Dendritic cell treated with granulocyte-macrophage colony-stimulating factor and Interleukin-4, amounts not matched to agents 40 ng/mL and 50 ng/mL, for 4 days (primary cell): ENCODE measurements around the gene B9D1.

Experiments used
- H3K27ac Mint-ChIP-seq: one replicate; pipeline ENCODE4 v1.8.0; 2022; ENCODE audit warnings: mild to moderate bottlenecking, mixed read lengths
- H3K27me3 Mint-ChIP-seq: one replicate; pipeline ENCODE4 v1.8.0; 2022; ENCODE audit warnings: mild to moderate bottlenecking, mixed read lengths
- H3K36me3 Mint-ChIP-seq: one replicate; pipeline ENCODE4 v1.8.0; 2022; ENCODE audit warnings: low read depth, mixed read lengths
- H3K4me1 Mint-ChIP-seq: one replicate; pipeline ENCODE4 v1.8.0; 2022; ENCODE audit warnings: low read depth, mixed read lengths
- H3K4me3 Mint-ChIP-seq: one replicate; pipeline ENCODE4 v1.8.0; 2022; ENCODE audit warnings: mild to moderate bottlenecking, moderate library complexity, mixed read lengths
- H3K9me3 Mint-ChIP-seq: one replicate; pipeline ENCODE4 v1.8.0; 2022; ENCODE audit warnings: mixed read lengths
- intact Hi-C: fragments of 100-400 bp; cut with micrococcal nuclease; formaldehyde crosslinking; loops from one replicate; pipeline ENCODE4 v1.15.0; 2022

The B9D1 gene

GRCh38 chr17:19312406-19312805 lies 50.1 kb downstream of the B9D1 start:
- no peak overlapping the region for H3K4me3 Mint-ChIP-seq
- intact Hi-C loops = no loop called here
- H3K27me3 Mint-ChIP-seq = peaks cover 91% of the 10 kb centered on the region

GRCh38 chr17:19311421-19312215 lies 50.9 kb downstream of the B9D1 start:
- Mint-ChIP-seq H3K9me3 (no peaks in the 10 kb centered on the region), H3K27ac (peak overlapping the region; percentile 30), H3K36me3 (peaks cover 50% of the 10 kb centered on the region), H3K27me3 (peaks cover 91% of the 10 kb centered on the region), H3K4me1 (peaks cover 50% of the 10 kb centered on the region), H3K4me3 (no peak overlapping the region)
- intact Hi-C loops = no loop called here

More at GRCh38 chr17:19312406-19312805, 50.1 kb downstream of the B9D1 start:
- Mint-ChIP-seq H3K36me3 (peaks cover 52% of the 10 kb centered on the region), H3K27ac (peak overlapping the region; percentile 30), H3K9me3 (no peaks in the 10 kb centered on the region), H3K4me1 (peaks cover 50% of the 10 kb centered on the region)

- H3K4me3 Mint-ChIP-seq = no peak overlapping the region
- peaks cover 56% of the 10 kb centered on the region for H3K4me1 Mint-ChIP-seq
- H3K9me3 Mint-ChIP-seq = no peaks in the 10 kb centered on the region
- intact Hi-C loops = no loop called here
- no peak overlapping the region for H3K27ac Mint-ChIP-seq
- peaks cover 50% of the 10 kb centered on the region for H3K36me3 Mint-ChIP-seq
- H3K27me3 Mint-ChIP-seq = peaks cover 88% of the 10 kb centered on the region
These were observed 51.5 kb downstream of the B9D1 start for GRCh38 chr17:19311016-19311415.

GRCh38 chr17:19310151-19310550 lies 52.4 kb downstream of the B9D1 start:
- Mint-ChIP-seq H3K27ac (no peak overlapping the region), H3K4me1 (peaks cover 65% of the 10 kb centered on the region), H3K27me3 (peaks cover 85% of the 10 kb centered on the region), H3K36me3 (peaks cover 41% of the 10 kb centered on the region), H3K4me3 (no peak overlapping the region), H3K9me3 (no peaks in the 10 kb centered on the region)
- intact Hi-C loops = no loop called here

- peaks cover 37% of the 10 kb centered on the region for H3K36me3 Mint-ChIP-seq
- peaks cover 70% of the 10 kb centered on the region for H3K4me1 Mint-ChIP-seq
- intact Hi-C loops = no loop called here
- H3K27ac Mint-ChIP-seq = no peak overlapping the region
- peaks cover 83% of the 10 kb centered on the region for H3K27me3 Mint-ChIP-seq
- no peak overlapping the region for H3K4me3 Mint-ChIP-seq
- H3K9me3 Mint-ChIP-seq = no peaks in the 10 kb centered on the region
These were observed 52.8 kb downstream of the B9D1 start for GRCh38 chr17:19309701-19310100.

GRCh38 chr17:19308398-19308797 lies 54.1 kb downstream of the B9D1 start:
- peaks cover 71% of the 10 kb centered on the region for H3K27me3 Mint-ChIP-seq
- H3K27ac Mint-ChIP-seq = no peak overlapping the region
- H3K4me1 Mint-ChIP-seq = peaks cover 76% of the 10 kb centered on the region
- peaks cover 27% of the 10 kb centered on the region for H3K36me3 Mint-ChIP-seq
- no peak overlapping the region for H3K4me3 Mint-ChIP-seq
- intact Hi-C loops = no loop called here
- no peaks in the 10 kb centered on the region for H3K9me3 Mint-ChIP-seq

- Mint-ChIP-seq H3K4me1 (peaks cover 78% of the 10 kb centered on the region), H3K36me3 (peaks cover 18% of the 10 kb centered on the region), H3K9me3 (no peaks in the 10 kb centered on the region), H3K27ac (peak overlapping the region; percentile 56), H3K27me3 (peaks cover 64% of the 10 kb centered on the region), H3K4me3 (no peak overlapping the region)
- intact Hi-C loops = loop anchor here (2.0 kb wide), 1 partner anchor 17 kb away; no protein-coding TSS in a partner anchor
These were observed 55.0 kb downstream of the B9D1 start for GRCh38 chr17:19307521-19307920.

- peak overlapping the region; percentile 21 for H3K4me3 Mint-ChIP-seq
- H3K4me1 Mint-ChIP-seq = peaks cover 78% of the 10 kb centered on the region
- intact Hi-C loops = loop anchor here (2.0 kb wide), 1 partner anchor 16 kb away; no protein-coding TSS in a partner anchor
- peaks cover 66% of the 10 kb centered on the region for H3K27me3 Mint-ChIP-seq
- no peaks in the 10 kb centered on the region for H3K9me3 Mint-ChIP-seq
- peak overlapping the region; percentile 83 for H3K27ac Mint-ChIP-seq
- peaks cover 12% of the 10 kb centered on the region for H3K36me3 Mint-ChIP-seq
These were observed 56.1 kb downstream of the B9D1 start for GRCh38 chr17:19306160-19307111.

- Mint-ChIP-seq H3K27me3 (peaks cover 69% of the 10 kb centered on the region), H3K36me3 (peaks cover 9% of the 10 kb centered on the region), H3K4me3 (peak overlapping the region; percentile 21), H3K4me1 (peaks cover 78% of the 10 kb centered on the region), H3K27ac (peak overlapping the region; percentile 83), H3K9me3 (no peaks in the 10 kb centered on the region)
- intact Hi-C loops = loop anchor here (2.0 kb wide), 1 partner anchor 15 kb away; no protein-coding TSS in a partner anchor
These were observed 56.8 kb downstream of the B9D1 start for GRCh38 chr17:19305761-19306159.

- H3K36me3 Mint-ChIP-seq = peaks cover 4% of the 10 kb centered on the region
- peak overlapping the region; percentile 13 for H3K4me3 Mint-ChIP-seq
- peaks cover 70% of the 10 kb centered on the region for H3K27me3 Mint-ChIP-seq
- no peaks in the 10 kb centered on the region for H3K9me3 Mint-ChIP-seq
- intact Hi-C loops = no loop called here
- H3K27ac Mint-ChIP-seq = peak overlapping the region; percentile 83
- H3K4me1 Mint-ChIP-seq = peaks cover 73% of the 10 kb centered on the region
These were observed 57.3 kb downstream of the B9D1 start for GRCh38 chr17:19305256-19305655.

GRCh38 chr17:19304751-19305150 lies 57.8 kb downstream of the B9D1 start:
- H3K36me3 Mint-ChIP-seq = peaks cover 6% of the 10 kb centered on the region
- H3K27me3 Mint-ChIP-seq = peaks cover 69% of the 10 kb centered on the region
- peak overlapping the region; percentile 83 for H3K27ac Mint-ChIP-seq
- H3K9me3 Mint-ChIP-seq = no peaks in the 10 kb centered on the region
- peaks cover 68% of the 10 kb centered on the region for H3K4me1 Mint-ChIP-seq
- intact Hi-C loops = no loop called here
- H3K4me3 Mint-ChIP-seq = no peak overlapping the region

- peak overlapping the region; percentile 30 for H3K4me3 Mint-ChIP-seq
- intact Hi-C loops = no loop called here
- peaks cover 65% of the 10 kb centered on the region for H3K4me1 Mint-ChIP-seq
- H3K9me3 Mint-ChIP-seq = no peaks in the 10 kb centered on the region
- peaks cover 7% of the 10 kb centered on the region for H3K36me3 Mint-ChIP-seq
- peak overlapping the region; percentile 83 for H3K27ac Mint-ChIP-seq
- H3K27me3 Mint-ChIP-seq = peaks cover 69% of the 10 kb centered on the region
These were observed 58.3 kb downstream of the B9D1 start for GRCh38 chr17:19304209-19304608.

- H3K4me1 Mint-ChIP-seq = peaks cover 65% of the 10 kb centered on the region
These were observed 59.2 kb downstream of the B9D1 start for GRCh38 chr17:19303367-19303776.

More at GRCh38 chr17:19303367-19303776, 59.2 kb downstream of the B9D1 start:
- no peak overlapping the region for H3K4me3 Mint-ChIP-seq
- peak overlapping the region; percentile 83 for H3K27ac Mint-ChIP-seq
- intact Hi-C loops = no loop called here
- H3K27me3 Mint-ChIP-seq = peaks cover 68% of the 10 kb centered on the region
- H3K36me3 Mint-ChIP-seq = peaks cover 7% of the 10 kb centered on the region
- no peaks in the 10 kb centered on the region for H3K9me3 Mint-ChIP-seq
